DND-41 (cell line): ENCODE measurements around the gene PLOD2.

Experiments
- ATAC-seq: fragments of 200-7000 bp; cut with Tn5 transposase; 3 replicates; pipeline ENCODE4 v1.9.1; 2021; ENCODE audit warnings: low read depth; ENCODE audit not compliant: insufficient read depth
- DNase-seq: peaks from one replicate; pipeline ENCODE4 v3.0.0-alpha.2; 2020
- H2AFZ ChIP-seq: 2 replicates; pipeline ENCODE4 v1.6.0; 2012; ENCODE audit warnings: low read depth, low read length
- H3K27ac ChIP-seq: 2 replicates; pipeline ENCODE4 v1.5.1; 2012; ENCODE audit warnings: low read length, inconsistent platforms
- H3K27me3 ChIP-seq: fragments of 200-600 bp; sonication (generic); 2 replicates; pipeline ENCODE4 v1.6.0; 2012; ENCODE audit warnings: low read length, mild to moderate bottlenecking, inconsistent platforms; ENCODE audit not compliant: insufficient read depth, poor library complexity
- H3K36me3 ChIP-seq: 2 replicates; pipeline ENCODE4 v1.5.1; 2012; ENCODE audit warnings: low read length, inconsistent platforms; ENCODE audit not compliant: insufficient read depth
- H3K4me1 ChIP-seq: 2 replicates; pipeline ENCODE4 v1.5.1; 2012; ENCODE audit warnings: mild to moderate bottlenecking, low read length; ENCODE audit not compliant: insufficient read depth
- H3K4me2 ChIP-seq: 2 replicates; pipeline ENCODE4 v1.6.0; 2012; ENCODE audit warnings: mild to moderate bottlenecking, moderate library complexity, low read length, inconsistent platforms; ENCODE audit not compliant: insufficient read depth
- H3K4me3 ChIP-seq, 2 experiments: fragments of 200-600 bp in 1 of 2; shearing (Covaris generic) in 1 of 2; 2 replicates each; pipeline ENCODE4 v1.5.1; 2012 to 2016; ENCODE audit warnings: inconsistent platforms in 2 of 2, low read length in 2 of 2, mild to moderate bottlenecking in 2 of 2, low read depth in 1 of 2, moderate library complexity in 1 of 2
- H3K79me2 ChIP-seq: 2 replicates; pipeline ENCODE4 v1.6.0; 2012; ENCODE audit warnings: low read length, inconsistent platforms; ENCODE audit not compliant: insufficient read depth
- H3K9ac ChIP-seq: 2 replicates; pipeline ENCODE4 v1.6.0; 2012; ENCODE audit warnings: low read depth, mild to moderate bottlenecking, inconsistent platforms, low read length, moderate library complexity
- H3K9me3 ChIP-seq: 2 replicates; pipeline ENCODE4 v1.5.1; 2012; ENCODE audit warnings: low read length, moderate library complexity, mild to moderate bottlenecking, inconsistent platforms; ENCODE audit not compliant: insufficient read depth, severe bottlenecking
- H4K20me1 ChIP-seq: 2 replicates; pipeline ENCODE4 v1.6.0; 2012; ENCODE audit warnings: low read length; ENCODE audit not compliant: insufficient read depth
- CTCF ChIP-seq: IDR thresholded peaks from 2 replicates; pipeline ENCODE4 v1.5.1; 2012; ENCODE audit warnings: borderline replicate concordance, low read length, moderate library complexity, mild to moderate bottlenecking; ENCODE audit not compliant: poor library complexity, severe bottlenecking; ENCODE audit errors: extremely low read depth
- EZH2 ChIP-seq: IDR thresholded peaks from 3 replicates; pipeline ENCODE4 v1.6.1; 2012; ENCODE audit warnings: borderline replicate concordance, low read depth, mild to moderate bottlenecking, moderate library complexity, low read length, inconsistent platforms; ENCODE audit not compliant: severe bottlenecking

Gene PLOD2

GRCh38 chr3:146134348-146135117 lies 26.5 kb downstream of the PLOD2 start:
- H3K27me3 ChIP-seq: no peaks in the 10 kb centered on the region
- H3K4me1 ChIP-seq: no peaks in the 10 kb centered on the region
- no peak overlapping the region for H3K27ac ChIP-seq
- H3K36me3 ChIP-seq: no peaks in the 10 kb centered on the region
- H3K4me3 ChIP-seq: no peak overlapping the region
- ATAC-seq (no peak), DNase-seq (no peak)
- H3K4me2 ChIP-seq: no peak overlapping the region
- no peaks in the 10 kb centered on the region for H3K79me2 ChIP-seq
- H4K20me1 ChIP-seq: no peaks in the 10 kb centered on the region
- H3K9me3 ChIP-seq: no peaks in the 10 kb centered on the region
- TF ChIP-seq CTCF (no peak), EZH2 (no peak)
- H3K9ac ChIP-seq: no peak overlapping the region
- no peak overlapping the region for H2AFZ ChIP-seq

GRCh38 chr3:146133441-146133840 lies 27.5 kb downstream of the PLOD2 start:
- no peaks in the 10 kb centered on the region for H4K20me1 ChIP-seq
- ATAC-seq: no peak
- no peak overlapping the region for H2AFZ ChIP-seq
- DNase-seq: no peak
- no peaks in the 10 kb centered on the region for H3K79me2 ChIP-seq
- no peak overlapping the region for H3K4me2 ChIP-seq
- H3K27me3 ChIP-seq: no peaks in the 10 kb centered on the region
- H3K4me1 ChIP-seq: no peaks in the 10 kb centered on the region
- no peak overlapping the region for H3K4me3 ChIP-seq
- H3K36me3 ChIP-seq: no peaks in the 10 kb centered on the region
- no peak overlapping the region for H3K9ac ChIP-seq
- no peak overlapping the region for H3K27ac ChIP-seq
- no peaks in the 10 kb centered on the region for H3K9me3 ChIP-seq
- no peak for TF ChIP-seq CTCF
- no peak for TF ChIP-seq EZH2

- Histone ChIP-seq H3K4me3 (no peak overlapping the region), H3K4me2 (no peak overlapping the region), H3K4me1 (no peaks in the 10 kb centered on the region), H2AFZ (no peak overlapping the region), H3K79me2 (no peaks in the 10 kb centered on the region), H3K27me3 (no peaks in the 10 kb centered on the region), H3K36me3 (no peaks in the 10 kb centered on the region), H4K20me1 (no peaks in the 10 kb centered on the region), H3K9me3 (no peaks in the 10 kb centered on the region), H3K27ac (no peak overlapping the region), H3K9ac (no peak overlapping the region)
- no peak for DNase-seq
- TF ChIP-seq EZH2 (no peak), CTCF (no peak)
- ATAC-seq: no peak
Observed at GRCh38 chr3:146131616-146132410, 29.2 kb downstream of the PLOD2 start.
